MM.1S (cell line): ENCODE results near the gene C12orf56.
"Not testable (repeated sequence)": the region's sequence is repeated elsewhere in the genome, so short reads cannot be mapped to it uniquely, and the experiment has no call there.

Source experiments
- DNase-seq: peaks from one replicate; pipeline ENCODE4 v3.0.0-alpha.2; 2015
- H2AFZ ChIP-seq: fragments of 300-600 bp; sonication (generic); 2 replicates; pipeline ENCODE4 v1.6.0; 2016; ENCODE audit warnings: antibody characterized with exemption, low read length
- H3F3A ChIP-seq: fragments of 300-600 bp; sonication (generic); 2 replicates; pipeline ENCODE4 v1.6.1; 2016; ENCODE audit warnings: mild to moderate bottlenecking, antibody characterized with exemption, low read length, moderate library complexity, mixed read lengths; ENCODE audit not compliant: insufficient read depth
- H3K27ac ChIP-seq: fragments of 300-600 bp; sonication (generic); 2 replicates; pipeline ENCODE4 v1.5.1; 2016; ENCODE audit warnings: mild to moderate bottlenecking, low read length
- H3K27me3 ChIP-seq: fragments of 300-600 bp; sonication (generic); replicated peaks from 2 replicates; pipeline ENCODE4 v1.6.0; 2016; ENCODE audit warnings: low read length; ENCODE audit not compliant: insufficient read depth
- H3K36me3 ChIP-seq: fragments of 300-600 bp; sonication (generic); replicated peaks from 2 replicates; pipeline ENCODE4 v1.6.1; 2016; ENCODE audit warnings: mild to moderate bottlenecking, low read length, mixed read lengths; ENCODE audit not compliant: insufficient read depth
- H3K4me1 ChIP-seq: fragments of 300-600 bp; sonication (generic); 2 replicates; pipeline ENCODE4 v1.6.1; 2016; ENCODE audit warnings: low read length, mixed read lengths
- H3K4me2 ChIP-seq: fragments of 300-600 bp; sonication (generic); 2 replicates; pipeline ENCODE4 v1.6.0; 2016; ENCODE audit warnings: low read depth, low read length
- H3K4me3 ChIP-seq: fragments of 300-600 bp; sonication (generic); 2 replicates; pipeline ENCODE4 v1.5.1; 2016; ENCODE audit warnings: low read length, mixed read lengths
- H3K79me2 ChIP-seq: fragments of 300-600 bp; sonication (generic); 2 replicates; pipeline ENCODE4 v1.6.1; 2016; ENCODE audit warnings: mixed run types, low read length, mixed read lengths
- H3K9ac ChIP-seq: fragments of 300-600 bp; sonication (generic); 2 replicates; pipeline ENCODE4 v1.6.1; 2016; ENCODE audit warnings: low read length, mixed read lengths
- H3K9me2 ChIP-seq: fragments of 300-600 bp; sonication (generic); replicated peaks from 2 replicates; pipeline ENCODE4 v1.6.1; 2016; ENCODE audit warnings: mild to moderate bottlenecking, low read length, mixed read lengths; ENCODE audit not compliant: insufficient read depth
- H3K9me3 ChIP-seq: fragments of 300-600 bp; sonication (generic); replicated peaks from 2 replicates; pipeline ENCODE4 v1.6.1; 2016; ENCODE audit warnings: mild to moderate bottlenecking, low read length, mixed read lengths; ENCODE audit not compliant: insufficient read depth
- H4K20me1 ChIP-seq: fragments of 300-600 bp; sonication (generic); 2 replicates; pipeline ENCODE4 v1.6.1; 2016; ENCODE audit warnings: mild to moderate bottlenecking, low read length, moderate library complexity, mixed read lengths; ENCODE audit not compliant: insufficient read depth
- EZH2 ChIP-seq: fragments of 300-600 bp; sonication (generic); optimal IDR thresholded peaks from 2 replicates; pipeline ENCODE3; 2017; ENCODE audit warnings: low read depth, mild to moderate bottlenecking, antibody characterized with exemption, low read length, mixed read lengths
- EZH2phosphoT487 ChIP-seq: fragments of 300-600 bp; sonication (generic); IDR thresholded peaks from 2 replicates; pipeline ENCODE4 v1.6.1; 2018; ENCODE audit warnings: antibody characterized with exemption, low read length
- TF ChIP-seq, protein P1 (sequence below): fragments of 300-600 bp; sonication (generic); IDR thresholded peaks from 2 replicates; pipeline ENCODE4 v1.5.1; 2016; ENCODE audit warnings: antibody characterized with exemption, low read length, mixed read lengths

Gene C12orf56

GRCh38 chr12:64335886-64336466, 54.6 kb downstream of the C12orf56 start:
- Histone ChIP-seq H3F3A (no peaks in the 10 kb centered on the region), H3K4me3 (no peak overlapping the region), H3K9ac (no peak overlapping the region), H3K9me3 (no peaks in the 10 kb centered on the region), H3K27ac (no peak overlapping the region), H4K20me1 (no peaks in the 10 kb centered on the region), H3K4me2 (no peak overlapping the region), H3K9me2 (no peaks in the 10 kb centered on the region), H2AFZ (no peak overlapping the region), H3K36me3 (no peaks in the 10 kb centered on the region), H3K27me3 (no peaks in the 10 kb centered on the region), H3K79me2 (no peaks in the 10 kb centered on the region), H3K4me1 (0 out of 2 replicates have a peak, but pooled peaks cover 9% of the 10 kb centered on the region)
- TF ChIP-seq, protein P1, sequence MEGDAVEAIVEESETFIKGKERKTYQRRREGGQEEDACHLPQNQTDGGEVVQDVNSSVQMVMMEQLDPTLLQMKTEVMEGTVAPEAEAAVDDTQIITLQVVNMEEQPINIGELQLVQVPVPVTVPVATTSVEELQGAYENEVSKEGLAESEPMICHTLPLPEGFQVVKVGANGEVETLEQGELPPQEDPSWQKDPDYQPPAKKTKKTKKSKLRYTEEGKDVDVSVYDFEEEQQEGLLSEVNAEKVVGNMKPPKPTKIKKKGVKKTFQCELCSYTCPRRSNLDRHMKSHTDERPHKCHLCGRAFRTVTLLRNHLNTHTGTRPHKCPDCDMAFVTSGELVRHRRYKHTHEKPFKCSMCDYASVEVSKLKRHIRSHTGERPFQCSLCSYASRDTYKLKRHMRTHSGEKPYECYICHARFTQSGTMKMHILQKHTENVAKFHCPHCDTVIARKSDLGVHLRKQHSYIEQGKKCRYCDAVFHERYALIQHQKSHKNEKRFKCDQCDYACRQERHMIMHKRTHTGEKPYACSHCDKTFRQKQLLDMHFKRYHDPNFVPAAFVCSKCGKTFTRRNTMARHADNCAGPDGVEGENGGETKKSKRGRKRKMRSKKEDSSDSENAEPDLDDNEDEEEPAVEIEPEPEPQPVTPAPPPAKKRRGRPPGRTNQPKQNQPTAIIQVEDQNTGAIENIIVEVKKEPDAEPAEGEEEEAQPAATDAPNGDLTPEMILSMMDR = no peak
- TF ChIP-seq EZH2 (no peak), EZH2phosphoT487 (no peak)
- no peak for DNase-seq

- Histone ChIP-seq H3K36me3 (no peaks in the 10 kb centered on the region), H3K4me2 (no peak overlapping the region), H3K4me1 (0 out of 2 replicates have a peak, but pooled peaks cover 9% of the 10 kb centered on the region), H3K27me3 (no peaks in the 10 kb centered on the region), H3K9me3 (no peaks in the 10 kb centered on the region), H3K27ac (no peak overlapping the region), H3F3A (no peaks in the 10 kb centered on the region), H3K9ac (no peak overlapping the region), H3K79me2 (no peaks in the 10 kb centered on the region), H2AFZ (no peak overlapping the region), H3K4me3 (no peak overlapping the region), H4K20me1 (no peaks in the 10 kb centered on the region), H3K9me2 (no peaks in the 10 kb centered on the region)
- TF ChIP-seq EZH2phosphoT487 (no peak), EZH2 (no peak)
- TF ChIP-seq, protein P1 = no peak
- no peak for DNase-seq
These were observed 57.6 kb downstream of the C12orf56 start for GRCh38 chr12:64332938-64333337.

GRCh38 chr12:64332296-64332695, 58.3 kb downstream of the C12orf56 start:
- Histone ChIP-seq H3K4me3 (no peak overlapping the region), H2AFZ (no peak overlapping the region), H3K79me2 (no peaks in the 10 kb centered on the region), H3K27ac (no peak overlapping the region), H3K36me3 (no peaks in the 10 kb centered on the region), H3F3A (no peaks in the 10 kb centered on the region), H3K27me3 (no peaks in the 10 kb centered on the region), H3K9ac (no peak overlapping the region), H3K4me1 (0 out of 2 replicates have a peak, but pooled peaks cover 9% of the 10 kb centered on the region), H3K9me3 (no peaks in the 10 kb centered on the region), H3K9me2 (no peaks in the 10 kb centered on the region), H3K4me2 (no peak overlapping the region), H4K20me1 (no peaks in the 10 kb centered on the region)
- TF ChIP-seq EZH2phosphoT487 (no peak), EZH2 (no peak)
- TF ChIP-seq, protein P1 = no peak
- no peak for DNase-seq

- H2AFZ ChIP-seq, DNase-seq, H3K79me2 ChIP-seq, H3K9ac ChIP-seq, H3K4me2 ChIP-seq, H3K9me2 ChIP-seq, H3K4me3 ChIP-seq, H3K36me3 ChIP-seq, H4K20me1 ChIP-seq, H3K27me3 ChIP-seq, H3F3A ChIP-seq, H3K9me3 ChIP-seq, H3K27ac ChIP-seq, H3K4me1 ChIP-seq: not testable (repeated sequence)
These were observed 61.4 kb downstream of the C12orf56 start for GRCh38 chr12:64329031-64329710.
